Urinary bladder (tissue), 2 donors: Measurements from ENCODE around the gene PSPC1. TPM values are rescaled to one million over a fixed set of nuclear protein-coding genes. Genes with fewer than 3 reads are reported as not detected.

Experiments
- polyA plus RNA-seq: library from polyadenylated mRNA; stranded (reverse); fragments of 200-250 nt; gene quantifications from one replicate; pipeline ENCODE4 v1.2.3, GENCODE V29; 2013
- small RNA-seq: library from RNA; depleted of rRNA; stranded (forward); fragments of <200 nt; gene quantifications from one replicate; pipeline ENCODE3, GENCODE V24; 2014
- total RNA-seq: library from RNA; depleted of rRNA; stranded (reverse); fragments of >200 nt; gene quantifications from one replicate; pipeline ENCODE4 v1.2.3, GENCODE V29; 2014
- donor health status: healthy.

PSPC1 gene
- total and polyA plus RNA-seq, 2 donors: 31.6 to 90.0 TPM

Small RNA genes lying within 50 kb of the gene (small RNA-seq; reads per million reads assigned to genes)
- 0.09 reads per million for gene RN7SL166P

Other genes starting within 250 kb of the PSPC1 start
- gene TPTE2, start 221.4 kb downstream of the PSPC1 start, total RNA-seq: 0.16 TPM
- not detected for gene TPTE2, start 221.4 kb downstream of the PSPC1 start, polyA plus RNA-seq
- gene MPHOSPH8, start 149.3 kb downstream of the PSPC1 start, total RNA-seq: 30.8 TPM
- gene MPHOSPH8, start 149.3 kb downstream of the PSPC1 start, polyA plus RNA-seq: 34.3 TPM
- 41.0 TPM for gene ZMYM5, start 80.7 kb upstream of the PSPC1 start, total RNA-seq
- 9.7 TPM for gene ZMYM5, start 80.7 kb upstream of the PSPC1 start, polyA plus RNA-seq
- gene ZMYM2, start 175.8 kb upstream of the PSPC1 start, total RNA-seq: 199 TPM
- 20.0 TPM for gene ZMYM2, start 175.8 kb upstream of the PSPC1 start, polyA plus RNA-seq